OCI-LY3 (cell line): ENCODE results near the gene TUBA4B.

ENCODE experiments used
- CTCF ChIP-seq: fragments of 200-600, 300-600 bp; sonication (generic); IDR thresholded peaks from 2 replicates; pipeline ENCODE4 v1.5.1; 2014; ENCODE audit warnings: antibody characterized with exemption, low read length, low read depth
- EZH2phosphoT487 ChIP-seq: fragments of 200-600 bp; shearing (Covaris generic); IDR thresholded peaks from 2 replicates; pipeline ENCODE4 v1.6.1; 2018; ENCODE audit warnings: antibody characterized with exemption, mixed run types, low read depth

- TF ChIP-seq CTCF (no peak), EZH2phosphoT487 (no peak)
Observed at GRCh38 chr2:219297766-219298456, 44.9 kb downstream of the TUBA4B start.
